DOHH2 (cell line): ENCODE results near the gene TMEM131.

Experiments
- EZH2phosphoT487 ChIP-seq: fragments of 200-600 bp; sonication (generic); IDR thresholded peaks from 2 replicates; pipeline ENCODE4 v1.6.1; 2017; ENCODE audit warnings: borderline replicate concordance, mild to moderate bottlenecking, antibody characterized with exemption, low read length, moderate library complexity, mixed read lengths
- TF ChIP-seq, protein P1 (sequence below): fragments of 200-600 bp; sonication (generic); IDR thresholded peaks from one replicate; pipeline ENCODE4 v1.5.1; 2014; ENCODE audit warnings: antibody characterized with exemption, mild to moderate bottlenecking, low read depth, low read length; ENCODE audit not compliant: poor library complexity, severe bottlenecking

DNA sequence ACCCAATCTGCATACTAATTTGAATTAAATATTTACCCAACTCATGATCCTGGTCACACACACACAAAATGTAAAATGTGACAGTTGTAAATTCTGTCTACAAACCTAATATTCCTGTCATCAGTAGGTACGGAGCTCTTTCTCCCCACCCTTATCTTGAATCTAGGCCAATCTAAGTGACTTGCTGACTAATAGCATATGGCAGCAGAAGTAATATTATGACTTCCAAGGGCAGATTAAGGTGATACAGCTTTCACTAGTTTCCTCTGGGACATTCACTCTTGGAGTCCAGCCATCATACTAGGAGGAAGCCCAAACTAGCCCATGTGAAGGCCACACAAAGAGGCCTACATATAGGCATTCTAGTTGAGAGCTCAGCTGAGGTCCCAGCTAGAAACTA, 89.4 kb downstream of the TMEM131 start:
- TF ChIP-seq, protein P1, sequence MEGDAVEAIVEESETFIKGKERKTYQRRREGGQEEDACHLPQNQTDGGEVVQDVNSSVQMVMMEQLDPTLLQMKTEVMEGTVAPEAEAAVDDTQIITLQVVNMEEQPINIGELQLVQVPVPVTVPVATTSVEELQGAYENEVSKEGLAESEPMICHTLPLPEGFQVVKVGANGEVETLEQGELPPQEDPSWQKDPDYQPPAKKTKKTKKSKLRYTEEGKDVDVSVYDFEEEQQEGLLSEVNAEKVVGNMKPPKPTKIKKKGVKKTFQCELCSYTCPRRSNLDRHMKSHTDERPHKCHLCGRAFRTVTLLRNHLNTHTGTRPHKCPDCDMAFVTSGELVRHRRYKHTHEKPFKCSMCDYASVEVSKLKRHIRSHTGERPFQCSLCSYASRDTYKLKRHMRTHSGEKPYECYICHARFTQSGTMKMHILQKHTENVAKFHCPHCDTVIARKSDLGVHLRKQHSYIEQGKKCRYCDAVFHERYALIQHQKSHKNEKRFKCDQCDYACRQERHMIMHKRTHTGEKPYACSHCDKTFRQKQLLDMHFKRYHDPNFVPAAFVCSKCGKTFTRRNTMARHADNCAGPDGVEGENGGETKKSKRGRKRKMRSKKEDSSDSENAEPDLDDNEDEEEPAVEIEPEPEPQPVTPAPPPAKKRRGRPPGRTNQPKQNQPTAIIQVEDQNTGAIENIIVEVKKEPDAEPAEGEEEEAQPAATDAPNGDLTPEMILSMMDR = no peak
- no peak for TF ChIP-seq EZH2phosphoT487
